Activated CD4-positive, alpha-beta memory T cell treated with anti-CD3 and anti-CD28 coated beads for 36 hours (primary cell): ENCODE results near the gene PPOX. TPM values are rescaled to one million over a fixed set of nuclear protein-coding genes. Genes with fewer than 3 reads are reported as not detected.

ENCODE experiments used
- CTCF ChIA-PET: fragments of 350-600 bp; sonication (Branson Sonifier 250); formaldehyde crosslinking; loops from one replicate; lab custom pipeline; 2021; ENCODE audit warnings: antibody characterized with exemption, inconsistent platforms; lab: Charles Lee
- POLR2A ChIA-PET: fragments of 350-600 bp; sonication (Branson Sonifier 250); formaldehyde crosslinking; loops from one replicate; lab custom pipeline; 2021; ENCODE audit warnings: antibody characterized with exemption; lab: Charles Lee
- DNase-seq: peaks from one replicate; pipeline ENCODE4 v3.0.0-alpha.2; 2020
- H3K27ac Mint-ChIP-seq: one replicate; pipeline ENCODE4 v1.8.0; 2021; ENCODE audit warnings: mixed read lengths
- H3K27me3 Mint-ChIP-seq: one replicate; pipeline ENCODE4 v1.8.0; 2021; ENCODE audit warnings: mixed read lengths
- H3K36me3 Mint-ChIP-seq: one replicate; pipeline ENCODE4 v1.8.0; 2021; ENCODE audit warnings: mixed read lengths
- H3K4me1 Mint-ChIP-seq: one replicate; pipeline ENCODE4 v1.8.0; 2021; ENCODE audit warnings: low read depth, mixed read lengths
- H3K4me3 Mint-ChIP-seq: one replicate; pipeline ENCODE4 v1.8.0; 2021; ENCODE audit warnings: mild to moderate bottlenecking, mixed read lengths
- H3K9me3 Mint-ChIP-seq: one replicate; pipeline ENCODE4 v1.8.0; 2021; ENCODE audit warnings: mixed read lengths
- intact Hi-C: fragments of 100-400 bp; cut with micrococcal nuclease; formaldehyde crosslinking; loops from one replicate; pipeline ENCODE4 v1.15.1; 2023
- total RNA-seq, 2 experiments: library from RNA; stranded (reverse); gene quantifications; one replicate each; pipeline ENCODE4 v1.2.3, GENCODE V29; 2021

Gene PPOX
- total RNA-seq, 2 experiments from 2014 or later: 27.0 to 30.7 TPM

DNA sequence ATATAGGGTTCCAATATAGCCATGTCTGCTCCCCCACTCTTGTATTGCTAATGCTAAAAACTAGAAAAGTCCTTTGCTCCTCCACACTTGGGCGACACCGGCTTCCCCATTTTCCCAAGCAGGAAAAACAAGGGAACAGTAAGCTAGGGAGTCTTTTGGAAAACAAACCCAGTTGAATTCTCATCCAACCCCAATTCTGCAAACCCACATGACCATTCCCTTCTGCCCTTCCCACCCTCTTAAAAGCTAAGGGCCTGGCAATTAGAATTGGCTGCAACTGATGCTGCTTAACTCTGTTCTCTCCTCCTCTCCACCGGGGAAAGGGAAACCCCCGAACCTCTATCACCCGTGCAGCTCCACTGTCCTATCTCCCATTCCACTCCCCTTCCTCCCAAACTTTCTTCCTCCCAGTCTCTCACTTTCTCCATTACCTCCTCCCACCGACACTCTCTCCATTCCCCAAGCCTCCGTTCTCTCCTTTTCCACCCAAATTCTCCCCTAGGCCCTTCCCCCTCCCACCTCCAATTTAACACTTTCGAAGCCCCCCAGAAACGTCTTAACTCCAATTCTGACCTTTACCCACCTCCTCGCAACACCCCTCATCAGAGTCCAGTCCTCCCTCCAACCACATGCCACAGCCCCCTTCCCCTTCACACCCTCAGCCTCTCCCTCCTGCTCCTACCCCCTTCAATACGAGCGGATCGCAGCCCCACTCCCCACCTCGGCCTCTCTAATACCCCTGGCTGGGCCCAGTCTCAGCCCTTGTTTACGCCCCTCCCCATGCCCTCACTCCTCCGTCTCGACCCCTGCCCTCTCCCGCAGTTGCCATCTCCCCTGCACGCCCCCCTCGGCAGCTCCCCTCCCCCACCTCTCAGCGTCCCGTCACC, 34.5 kb upstream of the PPOX start:
- Mint-ChIP-seq H3K27me3 (no peaks in the 10 kb centered on the region), H3K9me3 (no peaks in the 10 kb centered on the region), H3K27ac (no peak overlapping the region), H3K4me3 (no peak overlapping the region), H3K4me1 (peaks cover 49% of the 10 kb centered on the region), H3K36me3 (peaks cover 29% of the 10 kb centered on the region)
- peak; percentile 25 for DNase-seq
- intact Hi-C loops: loop anchor here (1.0 to 5.0 kb wide), 5 partner anchors 12 to 294 kb away; partner anchors contain the start of genes UFC1 and USF1
- POLR2A ChIA-PET: interaction anchor here (0.8 to 2.7 kb wide), 8 partner anchors 22 to 91 kb away, joined by 3 to 16 read pairs (median 4); partner anchors contain the start of genes NDUFS2, PPOX and UFC1
- CTCF ChIA-PET: interaction anchor here (0.8 to 4.3 kb wide), 8 partner anchors 32 to 134 kb away, joined by 3 to 22 read pairs (median 6); partner anchors contain the start of genes ARHGAP30, KLHDC9, PPOX and TOMM40L

- Mint-ChIP-seq H3K27ac (no peak within 1 kb of the TSS), H3K9me3 (no peaks in the 10 kb centered on the region), H3K36me3 (peaks cover 23% of the 10 kb centered on the region), H3K4me3 (no peak within 1 kb of the TSS), H3K4me1 (peaks cover 43% of the 10 kb centered on the region), H3K27me3 (no peaks in the 10 kb centered on the region)
- POLR2A ChIA-PET: interaction anchor here (0.5 to 2.7 kb wide), 9 partner anchors 21 to 143 kb away, joined by 3 to 16 read pairs (median 4); partner anchors contain the start of genes NDUFS2, PPOX and UFC1
- intact Hi-C loops: loop anchor here (1.0 to 5.0 kb wide), 5 partner anchors 13 to 295 kb away; partner anchors contain the start of genes UFC1 and USF1
- peak; percentile 96 for DNase-seq
- CTCF ChIA-PET: interaction anchor here (0.7 to 4.3 kb wide), 13 partner anchors 11 to 294 kb away, joined by 3 to 22 read pairs (median 4); partner anchors contain the start of genes ARHGAP30, KLHDC9, PPOX and TOMM40L
These were observed 33.6 kb upstream of the PPOX start, which contains the start of gene DEDD for GRCh38 chr1:161132410-161133219. DEDD (minus strand) TSS chr1:161132667; CDS start chr1:161124462, 8,205 bp downstream.

DNA sequence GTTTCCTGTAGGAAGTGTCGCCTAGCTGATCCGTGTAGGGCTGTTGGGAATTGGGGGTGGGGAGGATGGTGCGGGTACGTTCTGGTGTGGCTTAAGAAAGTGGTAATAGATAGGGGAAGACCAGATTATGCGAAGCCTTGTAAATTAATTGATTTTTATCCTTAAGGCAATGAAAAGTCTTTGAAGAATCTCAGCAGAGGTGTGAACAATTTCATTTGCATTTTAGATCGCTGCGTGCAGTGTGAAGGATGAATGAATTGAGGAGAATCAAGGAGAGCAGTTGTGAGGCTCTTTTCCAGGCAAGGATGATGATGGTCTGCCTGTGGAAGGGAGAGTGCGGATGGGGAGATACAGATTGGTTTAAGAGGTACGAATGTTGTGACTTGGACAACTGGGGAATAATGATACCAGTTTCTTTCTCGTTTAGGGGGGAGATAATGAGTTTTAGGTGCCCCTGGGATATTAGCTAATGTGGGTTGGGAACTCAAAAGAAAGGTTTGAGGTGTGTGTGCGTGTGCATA, 32.9 kb upstream of the PPOX start:
- intact Hi-C loops: loop anchor here (5.0 kb wide), 1 partner anchor 296 kb away; no protein-coding TSS in a partner anchor
- CTCF ChIA-PET: interaction anchor here (0.7 to 4.3 kb wide), 11 partner anchors 12 to 294 kb away, joined by 3 to 22 read pairs (median 5); partner anchors contain the start of genes ARHGAP30, KLHDC9, PPOX and UFC1
- H3K27me3 Mint-ChIP-seq: no peaks in the 10 kb centered on the region
- no peak overlapping the region for H3K4me3 Mint-ChIP-seq
- peaks cover 36% of the 10 kb centered on the region for H3K4me1 Mint-ChIP-seq
- peaks cover 16% of the 10 kb centered on the region for H3K36me3 Mint-ChIP-seq
- no peak overlapping the region for H3K27ac Mint-ChIP-seq
- DNase-seq: no peak
- no peaks in the 10 kb centered on the region for H3K9me3 Mint-ChIP-seq
- POLR2A ChIA-PET: interaction anchor here (0.5 to 2.7 kb wide), 10 partner anchors 20 to 143 kb away, joined by 3 to 16 read pairs (median 4); partner anchors contain the start of genes ARHGAP30, NDUFS2, PPOX and UFC1

DNA sequence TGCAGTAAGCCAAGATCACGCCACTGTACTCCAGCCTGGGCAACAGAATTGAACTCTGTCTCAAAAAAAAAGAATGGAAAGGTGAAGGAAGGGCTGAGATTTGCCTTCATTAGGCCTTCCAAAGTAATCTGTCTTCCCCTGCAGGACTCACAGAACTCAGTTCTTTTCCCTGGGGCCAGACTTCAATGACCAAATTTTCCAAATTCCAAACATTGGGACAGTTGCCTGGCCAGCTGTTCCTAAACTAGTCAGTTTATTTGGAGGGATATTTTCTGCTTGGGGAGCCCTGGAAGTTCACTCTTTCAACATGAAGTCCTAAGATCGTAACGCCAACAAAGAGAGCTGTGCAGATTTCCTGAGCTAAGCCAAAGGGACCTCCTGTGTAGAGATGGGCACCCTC, 28.3 kb upstream of the PPOX start:
- POLR2A ChIA-PET: no interaction called here
- no peak overlapping the region for H3K4me3 Mint-ChIP-seq
- peaks cover 4% of the 10 kb centered on the region for H3K36me3 Mint-ChIP-seq
- H3K4me1 Mint-ChIP-seq: peaks cover 3% of the 10 kb centered on the region
- no peak overlapping the region for H3K27ac Mint-ChIP-seq
- no peak for DNase-seq
- CTCF ChIA-PET: interaction anchor here (0.7 to 2.9 kb wide), 8 partner anchors 10 to 147 kb away, joined by 3 to 12 read pairs (median 4); partner anchors contain the start of gene PPOX
- intact Hi-C loops: no loop called here
- no peaks in the 10 kb centered on the region for H3K9me3 Mint-ChIP-seq
- H3K27me3 Mint-ChIP-seq: no peaks in the 10 kb centered on the region

DNA sequence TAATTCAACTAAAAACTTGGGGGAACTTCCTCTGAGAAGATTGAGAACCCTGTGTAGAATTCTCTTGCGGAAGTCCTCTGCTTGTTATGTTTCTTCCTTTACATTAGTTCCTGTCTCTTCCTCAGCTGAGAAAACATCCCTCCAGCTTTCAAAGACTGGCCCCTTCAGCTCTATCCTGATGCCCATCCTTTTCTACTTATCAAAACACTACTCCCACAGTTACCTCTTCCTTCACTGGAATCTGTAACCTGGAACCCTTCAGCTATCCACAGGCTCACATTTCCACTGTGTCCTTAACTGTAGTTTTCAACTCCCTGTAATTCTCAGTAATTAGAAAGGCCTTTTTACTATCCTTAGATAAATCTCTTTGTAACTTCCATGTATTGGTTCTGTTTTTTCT, 27.8 kb upstream of the PPOX start:
- no peak for DNase-seq
- Mint-ChIP-seq H3K9me3 (no peaks in the 10 kb centered on the region), H3K27me3 (no peaks in the 10 kb centered on the region), H3K36me3 (peaks cover 4% of the 10 kb centered on the region), H3K27ac (no peak overlapping the region), H3K4me3 (no peak overlapping the region), H3K4me1 (peaks cover 3% of the 10 kb centered on the region)
- intact Hi-C loops: no loop called here
- ChIA-PET POLR2A (no interaction called here), CTCF (interaction anchor here (0.7 to 2.9 kb wide), 9 partner anchors 10 to 185 kb away, joined by 3 to 12 read pairs (median 4); partner anchors contain the start of gene PPOX)

GRCh38 chr1:161139766-161140165, 26.5 kb upstream of the PPOX start:
- peaks cover 4% of the 10 kb centered on the region for H3K36me3 Mint-ChIP-seq
- H3K27me3 Mint-ChIP-seq: no peaks in the 10 kb centered on the region
- H3K4me1 Mint-ChIP-seq: peaks cover 3% of the 10 kb centered on the region
- H3K4me3 Mint-ChIP-seq: no peak overlapping the region
- no peak overlapping the region for H3K27ac Mint-ChIP-seq
- ChIA-PET CTCF (interaction anchor here (0.8 to 2.9 kb wide), 4 partner anchors 35 to 149 kb away, joined by 3 to 12 read pairs (median 4); partner anchors contain the start of gene TOMM40L), POLR2A (no interaction called here)
- intact Hi-C loops: no loop called here
- DNase-seq: peak; percentile 40
- no peaks in the 10 kb centered on the region for H3K9me3 Mint-ChIP-seq

- Mint-ChIP-seq H3K4me1 (no peaks in the 10 kb centered on the region), H3K27ac (no peak overlapping the region), H3K9me3 (no peaks in the 10 kb centered on the region), H3K4me3 (no peak overlapping the region), H3K36me3 (no peaks in the 10 kb centered on the region), H3K27me3 (no peaks in the 10 kb centered on the region)
- no peak for DNase-seq
- intact Hi-C loops: no loop called here
- ChIA-PET POLR2A (interaction anchor here (0.8 to 1.3 kb wide), 2 partner anchors 25 to 71 kb away, joined by 3 to 4 read pairs; partner anchors contain the start of gene ARHGAP30), CTCF (interaction anchor here (1.0 to 1.6 kb wide), 11 partner anchors 13 to 151 kb away, joined by 3 to 9 read pairs (median 4); partner anchors contain the start of genes PPOX and UFC1)
These were observed 25.3 kb upstream of the PPOX start for GRCh38 chr1:161140755-161141400.

GRCh38 chr1:161145832-161146231, 20.4 kb upstream of the PPOX start:
- Mint-ChIP-seq H3K36me3 (no peaks in the 10 kb centered on the region), H3K27me3 (no peaks in the 10 kb centered on the region), H3K27ac (no peak overlapping the region), H3K4me3 (no peak overlapping the region), H3K4me1 (no peaks in the 10 kb centered on the region), H3K9me3 (no peaks in the 10 kb centered on the region)
- no peak for DNase-seq
- ChIA-PET POLR2A (no interaction called here), CTCF (no interaction called here)
- intact Hi-C loops: no loop called here

GRCh38 chr1:161153176-161153575, 13.1 kb upstream of the PPOX start:
- Mint-ChIP-seq H3K27me3 (no peaks in the 10 kb centered on the region), H3K4me1 (peaks cover 13% of the 10 kb centered on the region), H3K9me3 (no peaks in the 10 kb centered on the region), H3K27ac (peak overlapping the region; percentile 97), H3K36me3 (peaks cover 14% of the 10 kb centered on the region), H3K4me3 (peak overlapping the region; percentile 86)
- ChIA-PET POLR2A (interaction anchor here (0.7 to 2.6 kb wide), 7 partner anchors 13 to 108 kb away, joined by 4 to 16 read pairs (median 5); partner anchors contain the start of genes B4GALT3, DEDD, PPOX and USF1), CTCF (interaction anchor here (0.9 to 3.6 kb wide), 7 partner anchors 12 to 228 kb away, joined by 3 to 23 read pairs (median 4); partner anchors contain the start of genes B4GALT3, DEDD and PPOX)
- DNase-seq: no peak
- intact Hi-C loops: loop anchor here (1.0 kb wide), 2 partner anchors 21 to 35 kb away; partner anchors contain the start of genes DEDD, NIT1 and PFDN2
